Activated B cell treated with CpG ODN at 0.5 μM for 24 hours (primary cell): ENCODE measurements around the gene ALOX5AP. TPM values are rescaled to one million over a fixed set of nuclear protein-coding genes. Genes with fewer than 3 reads are reported as not detected.

Experiments
- ATAC-seq: fragments of 200-7000 bp; cut with Tn5 transposase; one replicate; pipeline ENCODE4 v1.10.0; 2021; ENCODE audit warnings: low read depth, mild to moderate bottlenecking, moderate library complexity
- CTCF ChIA-PET: fragments of 350-600 bp; sonication (Branson Sonifier 250); formaldehyde crosslinking; loops from one replicate; lab custom pipeline; 2021; ENCODE audit warnings: antibody characterized with exemption; lab: Charles Lee
- POLR2A ChIA-PET: fragments of 350-600 bp; sonication (Branson Sonifier 250); formaldehyde crosslinking; loops from one replicate; lab custom pipeline; 2021; ENCODE audit warnings: antibody characterized with exemption; lab: Charles Lee
- DNase-seq: peaks from one replicate; pipeline ENCODE4 v3.0.0; 2022
- H3K27ac Mint-ChIP-seq: one replicate; pipeline ENCODE4 v1.8.0; 2020; ENCODE audit warnings: mixed read lengths
- H3K27me3 Mint-ChIP-seq: one replicate; pipeline ENCODE4 v1.8.0; 2021; ENCODE audit warnings: mixed read lengths
- H3K36me3 Mint-ChIP-seq: one replicate; pipeline ENCODE4 v1.8.0; 2021; ENCODE audit warnings: low read depth, mixed read lengths
- H3K4me1 Mint-ChIP-seq: one replicate; pipeline ENCODE4 v1.8.0; 2021; ENCODE audit warnings: mixed read lengths
- H3K4me3 Mint-ChIP-seq: one replicate; pipeline ENCODE4 v1.8.0; 2020; ENCODE audit warnings: mild to moderate bottlenecking, mixed read lengths
- H3K9me3 Mint-ChIP-seq: one replicate; pipeline ENCODE4 v1.8.0; 2020; ENCODE audit warnings: mixed read lengths
- intact Hi-C: fragments of 100-400 bp; cut with micrococcal nuclease; formaldehyde crosslinking; loops from one replicate; pipeline ENCODE4 v1.15.1; 2024
- total RNA-seq: library from RNA; stranded (reverse); gene quantifications from 2 replicates; pipeline ENCODE4 v1.2.3, GENCODE V29; 2022
- TF ChIP-seq, protein P1 (sequence below): fragments of 200-600 bp; IDR thresholded peaks from one replicate; pipeline ENCODE4 v1.8.0; 2022; ENCODE audit warnings: antibody characterized with exemption, mild to moderate bottlenecking

ALOX5AP gene
- total RNA-seq, 1 donor from 2014 or later: 59.7 TPM

DNA sequence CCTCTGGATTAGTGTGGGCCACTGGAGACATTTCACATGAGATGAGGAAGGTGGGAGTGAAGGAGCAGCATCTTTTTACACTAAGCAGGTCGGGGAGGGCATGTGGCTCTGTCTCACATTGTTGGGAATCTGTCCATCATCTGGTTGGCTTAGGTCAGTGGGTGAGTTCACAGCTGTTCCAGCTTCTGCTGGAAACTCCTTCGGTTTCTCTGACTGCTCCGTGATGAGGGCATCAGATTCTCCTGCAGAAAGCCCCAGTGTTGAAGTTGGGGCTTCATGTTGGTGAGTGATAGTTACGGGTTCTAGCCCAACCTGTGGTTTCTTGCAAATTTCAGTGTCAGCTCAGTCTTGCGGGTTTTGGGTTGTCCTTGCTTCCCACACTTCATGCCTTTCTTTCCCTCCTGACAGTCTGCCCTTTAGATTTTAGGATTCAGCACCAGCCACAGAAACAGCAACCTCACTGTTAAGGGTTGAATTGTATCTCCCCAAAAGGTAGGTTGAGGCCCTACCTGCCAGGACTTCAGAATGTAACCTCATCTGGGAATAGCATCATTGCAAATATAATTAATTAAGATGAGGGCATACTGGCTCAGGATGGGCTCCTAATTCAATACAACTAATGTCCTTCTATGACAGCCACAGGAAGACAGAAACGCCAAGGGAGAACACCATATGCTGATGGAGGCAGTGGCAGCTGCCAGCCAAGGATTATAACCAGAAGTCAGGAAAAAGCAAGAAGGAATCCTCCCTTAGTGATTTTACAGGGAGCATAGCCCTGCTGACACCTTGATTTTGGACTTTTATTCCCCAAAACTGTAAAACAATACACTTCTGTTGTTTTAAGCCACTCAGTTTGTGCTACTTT lies 7.6 kb upstream of the ALOX5AP start:
- intact Hi-C loops: no loop called here
- H3K4me3 Mint-ChIP-seq: no peak overlapping the region
- POLR2A ChIA-PET: interaction anchor here (0.6 to 1.2 kb wide), 2 partner anchors 10 to 13 kb away, joined by 3 read pairs; no protein-coding TSS in a partner anchor
- TF ChIP-seq, protein P1, sequence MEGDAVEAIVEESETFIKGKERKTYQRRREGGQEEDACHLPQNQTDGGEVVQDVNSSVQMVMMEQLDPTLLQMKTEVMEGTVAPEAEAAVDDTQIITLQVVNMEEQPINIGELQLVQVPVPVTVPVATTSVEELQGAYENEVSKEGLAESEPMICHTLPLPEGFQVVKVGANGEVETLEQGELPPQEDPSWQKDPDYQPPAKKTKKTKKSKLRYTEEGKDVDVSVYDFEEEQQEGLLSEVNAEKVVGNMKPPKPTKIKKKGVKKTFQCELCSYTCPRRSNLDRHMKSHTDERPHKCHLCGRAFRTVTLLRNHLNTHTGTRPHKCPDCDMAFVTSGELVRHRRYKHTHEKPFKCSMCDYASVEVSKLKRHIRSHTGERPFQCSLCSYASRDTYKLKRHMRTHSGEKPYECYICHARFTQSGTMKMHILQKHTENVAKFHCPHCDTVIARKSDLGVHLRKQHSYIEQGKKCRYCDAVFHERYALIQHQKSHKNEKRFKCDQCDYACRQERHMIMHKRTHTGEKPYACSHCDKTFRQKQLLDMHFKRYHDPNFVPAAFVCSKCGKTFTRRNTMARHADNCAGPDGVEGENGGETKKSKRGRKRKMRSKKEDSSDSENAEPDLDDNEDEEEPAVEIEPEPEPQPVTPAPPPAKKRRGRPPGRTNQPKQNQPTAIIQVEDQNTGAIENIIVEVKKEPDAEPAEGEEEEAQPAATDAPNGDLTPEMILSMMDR: no peak
- no peaks in the 10 kb centered on the region for H3K9me3 Mint-ChIP-seq
- H3K27ac Mint-ChIP-seq: no peak overlapping the region
- no peaks in the 10 kb centered on the region for H3K27me3 Mint-ChIP-seq
- no peaks in the 10 kb centered on the region for H3K36me3 Mint-ChIP-seq
- CTCF ChIA-PET: no interaction called here
- DNase-seq: no peak
- peaks cover 1% of the 10 kb centered on the region for H3K4me1 Mint-ChIP-seq
- no peak for ATAC-seq

DNA sequence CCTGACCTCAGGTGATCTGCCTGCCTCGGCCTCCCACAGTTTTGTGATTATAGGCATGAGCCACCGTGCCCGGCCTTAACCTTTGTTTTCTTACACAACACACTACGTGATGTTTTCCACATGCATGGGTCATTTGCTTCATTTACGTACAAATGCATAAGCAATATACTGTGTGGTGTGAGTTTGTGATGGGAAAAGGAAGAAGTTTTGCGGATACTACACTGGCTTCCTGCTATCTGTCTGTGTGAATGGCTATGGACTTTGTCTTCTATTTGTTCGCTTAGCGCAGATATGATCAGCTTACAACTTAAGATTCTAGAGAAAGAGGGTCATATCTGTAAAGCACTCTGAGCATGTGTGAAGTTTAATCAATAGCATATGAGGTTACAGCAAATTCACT lies 5.5 kb upstream of the ALOX5AP start:
- Mint-ChIP-seq H3K27me3 (no peaks in the 10 kb centered on the region), H3K36me3 (no peaks in the 10 kb centered on the region), H3K4me1 (peaks cover 14% of the 10 kb centered on the region), H3K27ac (no peak overlapping the region), H3K9me3 (no peaks in the 10 kb centered on the region), H3K4me3 (no peak overlapping the region)
- TF ChIP-seq, protein P1: no peak
- no peak for ATAC-seq
- CTCF ChIA-PET: no interaction called here
- intact Hi-C loops: no loop called here
- POLR2A ChIA-PET: interaction anchor here (0.6 kb wide), 1 partner anchor 122 kb away, joined by 3 read pairs; no protein-coding TSS in a partner anchor
- no peak for DNase-seq

DNA sequence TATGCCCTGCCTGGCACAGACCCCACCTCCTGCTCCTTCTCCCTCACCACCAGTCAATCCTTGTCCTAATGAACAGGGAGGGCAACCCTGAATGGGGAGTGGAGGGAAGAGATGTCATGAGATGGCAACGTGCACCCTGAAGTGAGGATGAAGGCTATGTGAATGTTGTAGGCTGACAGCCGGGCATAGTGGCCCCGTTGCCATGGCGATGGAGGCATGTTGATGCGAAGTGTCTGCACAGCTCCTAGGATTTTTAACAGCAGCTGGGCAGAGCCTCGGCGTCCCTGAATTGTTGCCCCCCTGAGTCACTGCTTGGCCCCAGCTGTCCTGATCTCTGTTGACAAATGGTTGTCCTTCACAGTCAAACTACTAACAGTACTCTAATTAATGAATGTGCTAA lies 4.8 kb upstream of the ALOX5AP start:
- ChIA-PET POLR2A (interaction anchor here (0.6 kb wide), 1 partner anchor 121 kb away, joined by 3 read pairs; no protein-coding TSS in a partner anchor), CTCF (no interaction called here)
- intact Hi-C loops: no loop called here
- no peak overlapping the region for H3K27ac Mint-ChIP-seq
- ATAC-seq: no peak
- TF ChIP-seq, protein P1: no peak
- H3K9me3 Mint-ChIP-seq: no peaks in the 10 kb centered on the region
- H3K36me3 Mint-ChIP-seq: peaks cover 2% of the 10 kb centered on the region
- DNase-seq: no peak
- H3K27me3 Mint-ChIP-seq: no peaks in the 10 kb centered on the region
- peaks cover 21% of the 10 kb centered on the region for H3K4me1 Mint-ChIP-seq
- no peak overlapping the region for H3K4me3 Mint-ChIP-seq

DNA sequence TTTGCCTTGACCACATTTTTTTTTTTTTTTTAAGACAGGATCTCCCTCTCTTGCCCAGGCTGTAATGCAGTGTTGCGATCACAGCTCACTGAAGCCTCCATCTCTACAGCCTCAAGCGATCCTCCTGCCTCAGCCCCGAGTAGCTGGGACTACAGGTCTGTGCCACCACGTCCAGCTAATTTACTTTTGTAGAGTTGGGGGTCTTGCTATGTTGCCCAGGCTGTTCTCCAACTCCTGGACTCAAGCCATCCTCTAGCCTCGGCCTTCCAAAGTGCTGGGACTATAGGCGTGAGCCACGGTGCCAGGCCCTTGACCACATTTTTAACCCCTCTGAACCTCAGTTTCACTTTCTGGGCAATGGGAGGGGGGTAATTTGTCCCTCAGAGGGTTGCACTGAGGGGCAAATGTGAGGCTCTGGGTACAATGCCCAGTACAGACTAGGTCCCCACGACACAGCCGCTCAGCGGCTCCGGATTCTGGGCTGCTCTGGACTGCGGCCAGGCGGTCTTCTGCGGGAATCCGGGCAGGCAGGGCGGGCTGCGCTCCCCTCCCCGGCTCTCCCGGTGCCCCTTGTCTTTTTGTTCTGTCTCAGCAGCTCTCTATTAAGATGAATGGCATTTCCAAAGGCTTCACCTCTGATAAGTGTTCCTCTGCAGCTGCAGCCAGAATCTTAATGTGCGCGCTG lies 3.8 kb upstream of the ALOX5AP start:
- Mint-ChIP-seq H3K36me3 (peaks cover 2% of the 10 kb centered on the region), H3K27ac (no peak overlapping the region), H3K27me3 (no peaks in the 10 kb centered on the region), H3K4me1 (peaks cover 31% of the 10 kb centered on the region), H3K4me3 (no peak overlapping the region), H3K9me3 (no peaks in the 10 kb centered on the region)
- CTCF ChIA-PET: no interaction called here
- ATAC-seq (no peak), DNase-seq (no peak)
- TF ChIP-seq, protein P1: no peak
- POLR2A ChIA-PET: interaction anchor here (0.6 kb wide), 1 partner anchor 599 kb away, joined by 3 read pairs; no protein-coding TSS in a partner anchor
- intact Hi-C loops: no loop called here

DNA sequence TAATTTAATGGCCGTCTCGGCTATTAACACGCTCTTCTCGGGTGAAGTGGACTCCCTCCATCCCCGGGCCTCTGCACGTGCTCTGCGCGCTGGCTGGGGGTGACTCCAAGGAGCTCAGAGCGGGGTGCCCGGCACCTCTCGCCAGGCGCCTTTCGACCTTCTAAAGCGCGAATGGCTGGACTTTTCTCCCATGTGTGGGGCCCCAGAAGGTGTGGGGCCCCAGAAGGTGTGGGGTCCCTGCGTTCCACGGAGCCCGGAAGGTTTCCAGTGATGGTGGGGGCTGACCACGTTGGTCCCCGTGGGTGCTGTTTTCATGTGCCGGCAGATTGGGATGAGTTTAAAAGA lies 3.3 kb upstream of the ALOX5AP start:
- DNase-seq (no peak), ATAC-seq (no peak)
- Mint-ChIP-seq H3K4me3 (no peak overlapping the region), H3K9me3 (no peaks in the 10 kb centered on the region), H3K36me3 (peaks cover 2% of the 10 kb centered on the region), H3K4me1 (peaks cover 36% of the 10 kb centered on the region), H3K27me3 (no peaks in the 10 kb centered on the region), H3K27ac (peak overlapping the region; percentile 0)
- intact Hi-C loops: no loop called here
- ChIA-PET CTCF (no interaction called here), POLR2A (no interaction called here)
- TF ChIP-seq, protein P1: no peak
